Activated CD8-positive, alpha-beta memory T cell treated with anti-CD3 and anti-CD28 coated beads for 48 hours (primary cell): ENCODE results near the gene FUNDC2.

Source experiments
- DNase-seq, 3 experiments: peaks; one replicate each; pipeline ENCODE4 v3.0.0-alpha.2; 2020; ENCODE audit warnings: low read depth in 2 of 3, low spot score in 2 of 3

FUNDC2 gene

GRCh38 chrX:155069414-155069813 is 42.8 kb downstream of the FUNDC2 start:
- no peak for DNase-seq

GRCh38 chrX:155070038-155070437 is 43.4 kb downstream of the FUNDC2 start:
- no peak for DNase-seq

GRCh38 chrX:155070663-155070974 is 44.0 kb downstream of the FUNDC2 start:
- DNase-seq, result peak in 1 of 3 experiments; percentile 3

GRCh38 chrX:155070975-155071693 is 44.5 kb downstream of the FUNDC2 start, which contains the start of the genes BRCC3, CMC4 and MTCP1:
TSS of gene BRCC3 (plus strand) at chrX:155071508. CDS start at chrX:155071528, 20 bp downstream.
TSS of gene CMC4 (minus strand) at chrX:155071136. CDS start at chrX:155064023, 7,113 bp downstream.
TSS of gene MTCP1 (minus strand) at chrX:155071136. CDS start at chrX:155066010, 5,126 bp downstream.
- DNase-seq, result peak; percentile 37 to 63 (median 45)

GRCh38 chrX:155071694-155072280 is 45.1 kb downstream of the FUNDC2 start:
- no peak for DNase-seq

- DNase-seq, result no peak
Observed at GRCh38 chrX:155086202-155086840, 59.7 kb downstream of the FUNDC2 start.

- no peak for DNase-seq
Observed at GRCh38 chrX:155086961-155087735, 60.5 kb downstream of the FUNDC2 start.

GRCh38 chrX:155094468-155095061 is 67.9 kb downstream of the FUNDC2 start:
- no peak for DNase-seq

- no peak for DNase-seq
Observed at GRCh38 chrX:155105919-155106318, 79.3 kb downstream of the FUNDC2 start.

- no peak for DNase-seq
Observed at GRCh38 chrX:155108427-155108826, 81.8 kb downstream of the FUNDC2 start.
